SK-N-SH (cell line): ENCODE measurements around the gene ADK.

Experiments
- CTCF ChIP-seq: fragments of 200-600 bp; sonication (generic); IDR thresholded peaks from 2 replicates; pipeline ENCODE4 v1.6.1; 2017; ENCODE audit warnings: antibody characterized with exemption, mild to moderate bottlenecking, moderate library complexity
- MAX ChIP-seq: IDR thresholded peaks from 2 replicates; pipeline ENCODE4 v1.4.0; 2012; ENCODE audit warnings: low read depth
- MXI1 ChIP-seq: IDR thresholded peaks from 2 replicates; pipeline ENCODE4 v1.6.1; 2012; ENCODE audit warnings: mild to moderate bottlenecking, low read depth, low read length, improper control_type of control experiment
- REST ChIP-seq: IDR thresholded peaks from 2 replicates; pipeline ENCODE4 v1.6.1; 2012; ENCODE audit warnings: mild to moderate bottlenecking, low read depth, low read length, moderate library complexity
- SIN3A ChIP-seq: IDR thresholded peaks from 2 replicates; pipeline ENCODE4 v1.6.1; 2012; ENCODE audit warnings: low read depth, mild to moderate bottlenecking, low read length, moderate library complexity, borderline replicate concordance
- ZBTB33 ChIP-seq: IDR thresholded peaks from 2 replicates; pipeline ENCODE4 v1.4.0; 2012; ENCODE audit warnings: low read depth, borderline replicate concordance

GRCh38 chr10:74113546-74113945 lies 37.5 kb upstream of the ADK start:
- TF ChIP-seq CTCF (no peak), SIN3A (no peak), MAX (no peak), MXI1 (no peak), ZBTB33 (no peak), REST (no peak)
